ENCODE measurements around the gene CDON. TPM values are rescaled to one million over a fixed set of nuclear protein-coding genes. Genes with fewer than 3 reads are reported as not detected.
A peak's percentile ranks its signal among the peaks of the same experiment; 100 is the strongest.

The CDON gene
- total and polyA plus RNA-seq, 4 donors = 1.5 to 25.6 (median 9.9) TPM

DNA sequence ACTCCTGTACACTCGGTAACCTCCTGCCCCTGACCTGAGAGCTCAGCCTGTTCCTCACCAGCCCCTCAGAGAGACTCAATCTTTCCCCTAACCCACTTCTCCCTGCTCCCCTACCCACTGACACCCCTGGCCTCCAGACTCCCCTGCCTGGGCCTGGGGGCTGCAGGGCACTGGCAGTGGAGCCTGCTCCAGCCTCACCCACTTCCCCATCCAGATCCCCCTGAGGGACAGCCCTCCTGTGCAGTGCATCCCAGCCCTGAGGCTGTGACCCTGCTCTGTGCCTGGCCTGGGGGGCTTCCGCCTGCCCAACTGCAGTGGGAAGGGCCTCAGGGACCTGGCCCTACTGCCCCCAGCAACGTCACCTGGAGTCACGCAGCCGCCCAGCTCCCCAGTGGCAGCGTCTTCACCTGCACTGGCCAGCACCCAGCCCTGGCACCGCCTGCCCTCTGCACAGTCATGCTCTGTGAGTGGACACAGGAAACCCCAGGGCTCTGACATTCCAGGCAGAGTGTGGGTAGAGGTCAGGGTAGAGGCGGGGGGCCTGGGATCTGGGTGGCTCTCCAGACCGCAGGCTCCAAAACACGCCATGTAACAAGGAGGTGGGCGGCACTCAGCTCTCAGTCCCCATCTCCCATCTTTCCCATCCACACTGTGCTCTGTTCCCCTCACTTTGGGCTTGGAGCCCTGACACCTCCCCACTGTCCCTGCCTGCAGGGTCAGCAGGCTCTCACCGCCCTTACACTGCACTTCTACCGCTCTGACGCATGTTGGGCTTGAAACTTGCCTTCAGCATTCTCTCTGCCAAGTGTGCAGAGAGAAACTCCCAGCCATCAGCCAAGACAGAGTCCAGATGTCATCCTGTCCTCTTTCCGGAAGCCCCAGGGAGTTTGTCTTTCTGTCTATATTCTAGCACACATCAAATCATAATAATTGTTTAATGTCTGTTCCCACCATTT lies 111.7 kb downstream of the CDON start:
- no peak overlapping the region for H3K9ac ChIP-seq (ENCODE audit: insufficient read depth in 1 of 2, low read length in 2 of 2)
- H3K27me3 ChIP-seq (ENCODE audit: control insufficient read depth in 3 of 3, insufficient read depth in 3 of 3, low read length in 2 of 3) = peaks cover 0 to 5% (median 0%) of the 10 kb centered on the region in 3 donors
- H3K4me3 ChIP-seq = no peak overlapping the region
- H3K4me1 ChIP-seq (ENCODE audit: control insufficient read depth in 5 of 5, insufficient read depth in 5 of 5, low read length in 5 of 5) = peaks cover 3 to 23% (median 8%) of the 10 kb centered on the region in 5 donors
- peak; percentile 88 to 95 (median 93) for DNase-seq
- WGBS, 2 donors = 78 to 86% methylated on average over 15 of the region's 15 CpGs
- no peak for ATAC-seq (ENCODE audit: insufficient read depth, low FRiP score)
- no peak for TF ChIP-seq CTCF (IDR thresholded peaks at IDR 0.05; ENCODE audit: control extremely low read depth, extremely low read depth)
- H3K27ac ChIP-seq (ENCODE audit: low read depth in 1 of 2, low read length in 1 of 2) = no peak overlapping the region
- H3K9me3 ChIP-seq (ENCODE audit: control insufficient read depth in 4 of 4, insufficient read depth in 3 of 4, low read length in 3 of 4) = no peaks in the 10 kb centered on the region
- no peaks in the 10 kb centered on the region for H3K36me3 ChIP-seq (ENCODE audit: control insufficient read depth in 4 of 4, insufficient read depth in 4 of 4, low read length in 4 of 4)

DNA sequence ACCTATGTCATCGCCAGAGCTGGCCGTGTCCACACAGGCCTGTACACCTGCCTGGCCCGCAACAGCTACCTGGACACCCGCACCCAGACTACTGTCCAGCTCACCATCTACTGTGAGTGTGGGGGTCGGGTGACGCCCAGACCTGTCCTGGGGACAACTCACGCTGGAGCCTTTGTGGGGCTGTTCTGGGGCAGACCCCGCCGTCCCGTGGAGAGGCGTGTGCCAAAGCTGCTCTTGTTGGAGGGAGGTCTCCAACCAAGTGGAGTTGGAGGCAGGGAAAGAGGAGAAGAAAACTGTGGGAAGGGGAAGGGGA lies 112.5 kb downstream of the CDON start:
- peaks cover 3 to 23% (median 8%) of the 10 kb centered on the region in 5 donors for H3K4me1 ChIP-seq (ENCODE audit: control insufficient read depth in 5 of 5, insufficient read depth in 5 of 5, low read length in 5 of 5)
- no peak for TF ChIP-seq CTCF (IDR thresholded peaks at IDR 0.05; ENCODE audit: control extremely low read depth, extremely low read depth)
- no peaks in the 10 kb centered on the region for H3K9me3 ChIP-seq (ENCODE audit: control insufficient read depth in 4 of 4, insufficient read depth in 3 of 4, low read length in 3 of 4)
- H3K27me3 ChIP-seq (ENCODE audit: control insufficient read depth in 3 of 3, insufficient read depth in 3 of 3, low read length in 2 of 3) = peaks cover 0 to 6% (median 0%) of the 10 kb centered on the region in 3 donors
- WGBS, 2 donors = 93 to 94% methylated on average over 11 of the region's 11 CpGs
- H3K27ac ChIP-seq (ENCODE audit: low read depth in 1 of 2, low read length in 1 of 2) = no peak overlapping the region
- ATAC-seq (ENCODE audit: insufficient read depth, low FRiP score) = no peak
- H3K4me3 ChIP-seq = no peak overlapping the region
- DNase-seq = no peak
- H3K36me3 ChIP-seq (ENCODE audit: control insufficient read depth in 4 of 4, insufficient read depth in 4 of 4, low read length in 4 of 4) = no peaks in the 10 kb centered on the region
- no peak overlapping the region for H3K9ac ChIP-seq (ENCODE audit: insufficient read depth in 1 of 2, low read length in 2 of 2)

- Histone ChIP-seq H3K9me3 (ENCODE audit: control insufficient read depth in 4 of 4, insufficient read depth in 3 of 4, low read length in 3 of 4) (no peaks in the 10 kb centered on the region), H3K9ac (ENCODE audit: insufficient read depth in 1 of 2, low read length in 2 of 2) (no peak overlapping the region), H3K27me3 (ENCODE audit: control insufficient read depth in 3 of 3, insufficient read depth in 3 of 3, low read length in 2 of 3) (peaks cover 0 to 9% (median 0%) of the 10 kb centered on the region in 3 donors), H3K27ac (ENCODE audit: low read depth in 1 of 2, low read length in 1 of 2) (no peak overlapping the region), H3K36me3 (ENCODE audit: control insufficient read depth in 4 of 4, insufficient read depth in 4 of 4, low read length in 4 of 4) (no peaks in the 10 kb centered on the region), H3K4me1 (ENCODE audit: control insufficient read depth in 5 of 5, insufficient read depth in 5 of 5, low read length in 5 of 5) (peaks cover 3 to 23% (median 8%) of the 10 kb centered on the region in 5 donors), H3K4me3 (no peak overlapping the region)
- ATAC-seq (ENCODE audit: insufficient read depth, low FRiP score) (no peak), DNase-seq (no peak)
- TF ChIP-seq CTCF (IDR thresholded peaks at IDR 0.05; ENCODE audit: control extremely low read depth, extremely low read depth) = no peak
- 93 to 94% methylated on average over 22 of the region's 22 CpGs for WGBS, 2 donors
These were observed 113.1 kb downstream of the CDON start for GRCh38 chr11:125949271-125950177.

All from lung (tissue), 12 donors.